Tibial nerve (tissue), 4 donors: ENCODE data around the gene RUNX2. TPM values are rescaled to one million over a fixed set of nuclear protein-coding genes. Genes with fewer than 3 reads are reported as not detected.

ENCODE experiments used
- DNase-seq, 2 donors: peaks; one replicate each; pipeline ENCODE4 v3.0.0-alpha.2; 2019; ENCODE audit warnings: low spot score in 2 of 2
- H3K27ac ChIP-seq, 4 donors: fragments of 200-600 bp; sonication (generic) in 3 of 4; one replicate each; pipeline ENCODE4 v1.5.1; 2017 to 2019; ENCODE audit warnings: mild to moderate bottlenecking in 1 of 4
- H3K27me3 ChIP-seq, 2 donors: fragments of 200-600 bp; sonication (generic) in 1 of 2; one replicate each; pipeline versions ENCODE4 v1.5.1 to v1.6.0; 2017 to 2019
- H3K36me3 ChIP-seq, 3 donors: fragments of 200-600 bp; sonication (generic); one replicate each; pipeline ENCODE4 v1.5.1; 2018 to 2019
- H3K4me1 ChIP-seq, 4 donors: fragments of 200-600 bp; sonication (generic) in 3 of 4; one replicate each; pipeline ENCODE4 v1.5.1; 2017 to 2019
- H3K4me3 ChIP-seq, 4 donors: fragments of 200-600 bp; sonication (generic) in 3 of 4; one replicate each; pipeline ENCODE4 v1.5.1; 2017 to 2019; ENCODE audit warnings: mild to moderate bottlenecking in 1 of 4, moderate library complexity in 1 of 4
- H3K9me3 ChIP-seq, 4 donors: fragments of 200-600 bp; sonication (generic) in 3 of 4; one replicate each; pipeline ENCODE4 v1.5.1; 2017 to 2019
- CTCF ChIP-seq, 5 experiments: fragments of 200-600 bp in 3 of 5; fragments of 450-650 bp in 2 of 5; sonication (generic) in 3 of 5; IDR thresholded peaks; one replicate each; pipeline ENCODE4 v1.5.1; 2016 to 2019; ENCODE audit warnings: antibody characterized with exemption in 5 of 5, mild to moderate bottlenecking in 3 of 5, moderate library complexity in 2 of 5
- EP300 ChIP-seq, 2 donors: sonication (generic); formaldehyde crosslinking; IDR thresholded peaks; one replicate each; pipeline ENCODE4 v1.6.1; 2017; ENCODE audit warnings: antibody characterized with exemption in 2 of 2, mild to moderate bottlenecking in 1 of 2
- POLR2A ChIP-seq, 2 donors: fragments of 450-650 bp; IDR thresholded peaks; one replicate each; pipeline ENCODE4 v1.6.1; 2017; ENCODE audit warnings: antibody characterized with exemption in 2 of 2, mild to moderate bottlenecking in 2 of 2, moderate library complexity in 2 of 2
- WGBS, 2 donors: methylation state at CpG; one replicate each; pipeline ENCODE4 v1.1.5; 2018; 5-methylcytosine and 5-hydroxymethylcytosine counted together
- total RNA-seq, 4 donors: library from RNA; depleted of rRNA; stranded (reverse); fragments of >200 nt; gene quantifications; one replicate each; pipeline ENCODE4 v1.1.0, GENCODE V29; 2016

Gene RUNX2
- total RNA-seq, 4 donors from 2014 or later: 6.3 to 12.3 (median 7.8) TPM

- no peaks in the 10 kb centered on the region for H3K9me3 ChIP-seq
- H3K4me3 ChIP-seq: peak overlapping the region; percentile 60 to 87 (median 72)
- DNase-seq: no peak
- H3K36me3 ChIP-seq: no peaks in the 10 kb centered on the region
- peak overlapping the region; percentile 69 to 97 (median 94) for H3K27ac ChIP-seq
- 1% methylated on average over 37 to 48 of the region's 55 CpGs for WGBS, 2 donors
- TF ChIP-seq EP300 (IDR thresholded peaks at IDR 0.05) (peak in 1 of 2 donors; percentile 2), CTCF (IDR thresholded peaks at IDR 0.05) (no peak)
- H3K4me1 ChIP-seq: peaks cover 0 to 58% (median 10%) of the 10 kb centered on the region in 4 donors
- peaks cover 0 to 13% of the 10 kb centered on the region in 2 donors for H3K27me3 ChIP-seq
These were observed 94.5 kb downstream of the RUNX2 start for GRCh38 chr6:45422503-45423110.

- H3K27me3 ChIP-seq: peaks cover 0 to 13% of the 10 kb centered on the region in 2 donors
- H3K27ac ChIP-seq: peak overlapping the region; percentile 69 to 97 (median 94)
- no peaks in the 10 kb centered on the region for H3K36me3 ChIP-seq
- WGBS, 2 donors: 1 to 2% methylated on average over 44 to 48 of the region's 62 CpGs
- peak overlapping the region; percentile 60 to 87 (median 72) for H3K4me3 ChIP-seq
- TF ChIP-seq CTCF (IDR thresholded peaks at IDR 0.05): no peak
- peak in 1 of 2 donors; percentile 66 for TF ChIP-seq EP300 (IDR thresholded peaks at IDR 0.05)
- TF ChIP-seq POLR2A (IDR thresholded peaks at IDR 0.05): peak in 1 of 2 donors; percentile 51
- H3K4me1 ChIP-seq: peaks cover 0 to 62% (median 10%) of the 10 kb centered on the region in 4 donors
- no peaks in the 10 kb centered on the region for H3K9me3 ChIP-seq
- DNase-seq: peak in 1 of 2 donors; percentile 38
These were observed 95.1 kb downstream of the RUNX2 start for GRCh38 chr6:45423111-45423823.

GRCh38 chr6:45423824-45424450, 95.8 kb downstream of the RUNX2 start:
- TF ChIP-seq POLR2A (IDR thresholded peaks at IDR 0.05): no peak
- no peak for TF ChIP-seq EP300 (IDR thresholded peaks at IDR 0.05)
- no peak for TF ChIP-seq CTCF (IDR thresholded peaks at IDR 0.05)
- peak overlapping the region; percentile 60 to 87 (median 72) for H3K4me3 ChIP-seq
- H3K27me3 ChIP-seq: peaks cover 0 to 13% of the 10 kb centered on the region in 2 donors
- WGBS, 2 donors: 30 to 35% methylated on average over 26 to 38 of the region's 38 CpGs
- no peak for DNase-seq
- no peaks in the 10 kb centered on the region for H3K9me3 ChIP-seq
- peak overlapping the region; percentile 69 to 97 (median 94) for H3K27ac ChIP-seq
- H3K36me3 ChIP-seq: no peaks in the 10 kb centered on the region
- peaks cover 0 to 62% (median 10%) of the 10 kb centered on the region in 4 donors for H3K4me1 ChIP-seq

GRCh38 chr6:45424451-45424861, 96.3 kb downstream of the RUNX2 start:
- H3K27ac ChIP-seq: peak overlapping the region; percentile 69 to 97 (median 94)
- WGBS, 2 donors: 42% methylated on average over 6 of the region's 6 CpGs
- peaks cover 0 to 59% (median 10%) of the 10 kb centered on the region in 4 donors for H3K4me1 ChIP-seq
- H3K36me3 ChIP-seq: no peaks in the 10 kb centered on the region
- peaks cover 0 to 13% of the 10 kb centered on the region in 2 donors for H3K27me3 ChIP-seq
- DNase-seq: no peak
- no peaks in the 10 kb centered on the region for H3K9me3 ChIP-seq
- H3K4me3 ChIP-seq: peak overlapping the region; percentile 60 to 87 (median 72)
- TF ChIP-seq CTCF (IDR thresholded peaks at IDR 0.05): no peak
- TF ChIP-seq POLR2A (IDR thresholded peaks at IDR 0.05): no peak
- no peak for TF ChIP-seq EP300 (IDR thresholded peaks at IDR 0.05)
